Activated CD4-positive, alpha-beta T cell treated with anti-CD3 and anti-CD28 coated beads for 4 hours (primary cell): ENCODE data around the gene SKAP1.

Experiments
- DNase-seq, 2 donors: peaks; one replicate each; pipeline ENCODE4 v3.0.0-alpha.2; 2020

SKAP1 gene

GRCh38 chr17:48161127-48161905 is 268.7 kb downstream of the SKAP1 start:
- DNase-seq: no peak

- DNase-seq: no peak
These were observed 269.6 kb downstream of the SKAP1 start for GRCh38 chr17:48160177-48161081.

- DNase-seq: no peak
These were observed 270.8 kb downstream of the SKAP1 start for GRCh38 chr17:48159232-48159631.

- no peak for DNase-seq
These were observed 274.0 kb downstream of the SKAP1 start for GRCh38 chr17:48155889-48156611.

DNA sequence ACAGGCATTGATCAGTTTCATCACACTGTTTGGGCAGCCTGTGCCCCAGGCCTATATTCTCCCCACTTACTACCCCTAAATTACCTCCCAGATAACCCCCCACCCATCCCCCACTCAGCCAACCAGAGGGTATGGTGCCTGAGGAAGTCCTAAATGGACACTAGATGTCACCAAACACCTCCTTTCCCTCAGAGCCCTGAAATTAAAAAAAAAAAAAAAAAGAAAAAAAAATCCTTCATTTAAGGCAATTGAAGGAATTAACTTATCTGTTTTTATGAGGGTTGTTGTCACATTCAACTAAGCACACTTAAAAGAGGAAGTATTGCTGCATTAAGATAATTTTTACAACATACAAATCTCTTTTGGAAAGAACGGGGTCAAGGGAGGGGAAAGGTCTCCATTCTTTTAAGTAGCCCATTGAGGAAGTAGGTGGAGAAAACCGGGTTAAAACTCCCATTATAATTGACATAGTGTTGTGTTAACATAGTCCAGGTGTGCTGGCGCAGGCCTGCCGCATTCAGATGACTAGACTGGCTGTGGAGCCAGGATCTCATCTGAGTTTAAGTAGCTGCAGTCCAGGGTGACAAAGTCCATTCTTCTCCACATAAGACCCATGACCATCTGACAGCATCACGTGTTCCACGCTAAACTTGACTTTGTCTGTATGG is 276.2 kb downstream of the SKAP1 start:
- no peak for DNase-seq

GRCh38 chr17:48152289-48152688 is 277.7 kb downstream of the SKAP1 start:
- no peak for DNase-seq

GRCh38 chr17:48151220-48151619 is 278.8 kb downstream of the SKAP1 start:
- no peak for DNase-seq

- no peak for DNase-seq
These were observed 279.4 kb downstream of the SKAP1 start for GRCh38 chr17:48150597-48151001.

DNA sequence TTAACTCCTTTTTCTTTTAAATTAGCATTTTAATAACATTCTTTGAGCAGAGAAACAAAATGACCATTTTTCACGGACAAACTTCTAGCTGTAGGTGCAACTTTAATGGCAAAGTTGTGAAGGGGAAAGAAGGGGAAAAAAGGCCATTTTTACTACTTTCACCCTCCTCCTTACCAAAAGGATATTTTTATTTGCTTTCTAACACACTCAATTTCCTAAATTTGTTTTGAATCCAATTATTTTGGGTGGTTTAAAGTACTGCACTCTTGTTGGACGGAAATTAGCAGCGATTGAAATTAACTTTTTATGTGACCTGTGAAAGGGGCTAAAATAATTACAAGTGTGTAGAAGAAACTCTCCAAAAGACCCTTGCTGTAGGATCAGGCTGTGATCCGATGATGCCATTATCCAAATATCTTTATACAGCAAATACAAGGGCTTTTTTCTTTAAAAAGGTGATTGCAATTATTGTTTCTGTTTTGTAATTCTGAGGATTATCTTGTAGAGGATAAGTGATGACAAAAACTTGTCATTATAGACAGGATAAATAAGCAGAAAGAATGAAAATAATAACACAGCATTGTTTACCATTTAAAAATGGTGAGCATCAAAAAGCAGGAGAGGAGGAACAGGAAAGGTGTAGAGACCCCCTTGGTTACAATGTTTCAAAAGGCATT is 280.1 kb downstream of the SKAP1 start:
- no peak for DNase-seq

- no peak for DNase-seq
These were observed 280.9 kb downstream of the SKAP1 start for GRCh38 chr17:48148854-48149786.

- DNase-seq: no peak
These were observed 281.8 kb downstream of the SKAP1 start for GRCh38 chr17:48148029-48148770.

DNA sequence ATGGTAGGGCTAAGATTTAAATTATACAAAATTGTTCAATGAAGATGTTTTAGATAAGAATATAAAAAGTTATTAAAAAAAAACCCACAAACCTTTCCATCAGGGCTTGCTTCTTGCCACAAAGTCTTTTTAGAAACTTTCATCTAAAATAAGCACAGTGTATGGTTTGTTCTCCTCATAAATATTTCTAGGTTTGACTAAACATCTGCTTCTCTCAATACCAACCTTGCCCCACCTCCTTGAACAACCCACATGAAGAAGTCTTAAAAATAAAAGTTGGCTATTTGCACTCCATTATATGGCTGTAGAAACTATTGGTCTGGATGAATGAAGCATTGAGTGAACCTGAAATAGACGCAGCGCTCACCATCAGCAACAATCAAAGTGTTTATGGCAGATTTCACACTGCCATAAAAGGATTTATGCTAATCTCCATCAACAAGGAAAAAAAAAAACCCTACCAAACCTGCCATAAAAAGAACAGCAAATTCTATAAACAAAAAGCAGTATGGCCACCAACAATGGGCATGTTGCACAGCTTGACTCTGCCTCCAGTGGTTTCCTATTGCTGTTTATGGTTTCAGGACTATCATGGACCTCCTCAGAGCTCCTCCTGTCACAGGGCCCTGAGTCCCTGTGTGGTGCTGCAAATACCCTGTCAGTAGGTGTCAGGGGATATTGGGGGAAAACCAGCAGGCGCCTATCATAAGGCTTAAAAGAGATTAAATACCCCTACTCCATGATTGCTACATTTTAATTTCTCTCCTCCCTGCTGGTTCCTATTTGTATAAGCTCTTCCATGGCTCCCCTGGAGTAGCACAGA is 284.8 kb downstream of the SKAP1 start:
- no peak for DNase-seq

DNA sequence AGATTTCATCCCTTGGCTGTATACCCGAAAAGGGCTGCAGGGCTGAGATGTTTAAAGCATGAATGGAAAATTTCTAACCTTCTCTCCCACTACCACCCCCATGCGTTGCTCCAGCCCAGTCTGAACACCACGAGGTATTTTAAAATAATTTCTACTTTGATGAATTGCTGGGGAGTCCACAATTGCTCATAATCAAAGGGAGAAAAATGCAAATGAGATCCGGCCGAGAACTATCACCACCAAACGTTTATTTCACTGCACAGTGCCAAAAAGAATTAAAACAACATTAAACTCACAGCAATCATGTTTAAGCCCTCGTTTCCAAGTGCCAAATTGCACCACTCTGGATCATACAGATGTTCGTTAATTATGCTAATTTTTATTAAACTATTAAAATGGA is 285.8 kb downstream of the SKAP1 start:
- DNase-seq: no peak

GRCh38 chr17:48143629-48144028 is 286.4 kb downstream of the SKAP1 start:
- DNase-seq: no peak

DNA sequence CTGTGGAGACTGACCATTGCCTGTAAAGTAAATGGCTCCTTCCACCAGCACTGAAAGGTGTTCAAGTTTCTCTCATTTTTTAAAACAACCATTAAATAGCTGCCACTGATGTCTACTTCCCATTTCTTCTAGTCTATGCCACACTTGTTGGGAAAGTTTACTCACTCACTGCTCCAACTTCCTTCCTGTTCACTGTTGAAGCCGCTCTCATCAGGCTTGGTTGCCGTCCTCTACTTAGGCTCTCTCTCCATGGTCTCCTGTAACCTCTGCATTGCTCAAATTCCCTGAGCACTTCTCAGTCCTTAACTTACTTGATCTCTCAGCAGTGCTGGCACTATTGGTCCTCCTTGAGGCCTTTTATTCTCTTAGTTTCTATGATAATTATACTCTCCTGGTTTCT is 290.1 kb downstream of the SKAP1 start:
- DNase-seq: no peak

- no peak for DNase-seq
These were observed 292.4 kb downstream of the SKAP1 start for GRCh38 chr17:48137656-48138055.

GRCh38 chr17:48134912-48135480 is 295.0 kb downstream of the SKAP1 start:
- DNase-seq: no peak

DNA sequence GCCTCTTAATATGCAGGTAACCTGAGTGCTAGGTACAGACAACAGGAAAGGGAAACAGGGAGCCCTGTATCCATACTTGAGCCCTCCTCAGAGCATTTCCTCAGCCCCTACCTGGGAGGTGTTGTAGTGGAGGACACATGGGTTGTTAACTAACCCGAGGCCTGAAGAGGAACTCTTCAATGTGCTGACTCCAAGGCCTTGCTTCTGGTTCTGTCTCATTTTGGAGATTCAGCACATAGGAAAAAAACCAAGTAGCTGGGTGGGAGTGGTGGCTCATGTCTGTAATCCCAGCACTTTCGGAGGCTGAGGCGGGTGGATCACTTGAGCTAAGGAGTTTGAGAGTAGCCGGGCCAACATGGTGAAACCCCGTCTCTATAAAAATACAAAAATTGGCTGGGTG is 297.6 kb downstream of the SKAP1 start:
- no peak for DNase-seq
